HepG2 (cell line): ENCODE measurements around the gene SYDE2. TPM values are rescaled to one million over a fixed set of nuclear protein-coding genes. Genes with fewer than 3 reads are reported as not detected.
A peak's percentile ranks its signal among the peaks of the same experiment; 100 is the strongest.

ENCODE experiments used
- CSRNP2 ChIP-seq: sonication (generic); formaldehyde crosslinking; conservative IDR thresholded peaks from 2 replicates; pipeline ENCODE4 v1.8.0; 2022; ENCODE audit warnings: low read depth, missing genetic modification reagents
- HNRNPLL ChIP-seq: fragments of 200-400 bp; formaldehyde crosslinking; IDR thresholded peaks from 2 replicates; pipeline ENCODE4 v1.6.1; 2017; ENCODE audit warnings: mild to moderate bottlenecking, low read depth, low read length; ENCODE audit not compliant: poor library complexity, severe bottlenecking
- MEIS2 ChIP-seq: sonication (generic); formaldehyde crosslinking; IDR thresholded peaks from 2 replicates; pipeline ENCODE4 v1.9.0; 2021; ENCODE audit warnings: mild to moderate bottlenecking, missing genetic modification reagents
- MIXL1 ChIP-seq: IDR thresholded peaks from 2 replicates; pipeline ENCODE4 v1.6.1; 2016
- PATZ1 ChIP-seq: sonication (generic); formaldehyde crosslinking; IDR thresholded peaks from 2 replicates; pipeline ENCODE4 v1.4.0; 2020; ENCODE audit warnings: missing genetic modification reagents
- RFXANK ChIP-seq: IDR thresholded peaks from 2 replicates; pipeline ENCODE4 v1.6.1; 2016
- SIX1 ChIP-seq: sonication (generic); formaldehyde crosslinking; IDR thresholded peaks from 2 replicates; pipeline ENCODE4 v1.4.0; 2020; ENCODE audit warnings: missing genetic modification reagents, borderline replicate concordance
- ZBTB43 ChIP-seq: sonication (generic); formaldehyde crosslinking; conservative IDR thresholded peaks from 2 replicates; pipeline ENCODE4 v1.4.0; 2020; ENCODE audit warnings: missing genetic modification reagents
- ZFP91 ChIP-seq: sonication (generic); formaldehyde crosslinking; IDR thresholded peaks from 2 replicates; pipeline ENCODE4 v1.9.0; 2022; ENCODE audit warnings: missing genetic modification reagents, mild to moderate bottlenecking, borderline replicate concordance
- ZFX ChIP-seq: sonication (generic); formaldehyde crosslinking; IDR thresholded peaks from 2 replicates; pipeline ENCODE4 v1.4.0; 2020; ENCODE audit warnings: mild to moderate bottlenecking, low read depth, missing genetic modification reagents, moderate library complexity
- ZGPAT ChIP-seq: IDR thresholded peaks from 2 replicates; pipeline ENCODE4 v1.6.1; 2016; ENCODE audit warnings: mild to moderate bottlenecking
- ZNF263 ChIP-seq: sonication (generic); formaldehyde crosslinking; IDR thresholded peaks from 2 replicates; pipeline ENCODE4 v1.4.0; 2020; ENCODE audit warnings: missing genetic modification reagents
- ZNF574 ChIP-seq: sonication (generic); formaldehyde crosslinking; IDR thresholded peaks from 2 replicates; pipeline ENCODE4 v1.4.0; 2020; ENCODE audit warnings: missing genetic modification reagents
- ZNF772 ChIP-seq: sonication (generic); formaldehyde crosslinking; IDR thresholded peaks from 2 replicates; pipeline ENCODE4 v1.5.0; 2020; ENCODE audit warnings: mild to moderate bottlenecking, missing genetic modification reagents
- polyA plus RNA-seq, 8 experiments: library from polyadenylated mRNA; depleted of rRNA in 3 of 8; stranded (reverse) in 7 of 8; unstranded in 1 of 8; fragments of >200 nt; fragmentation: Illumina TruSeq in 4 of 8; extraction: Trizol in 4 of 8; gene quantifications; 2 replicates each; pipeline versions ENCODE4 v1.2.1 to v1.2.3, GENCODE V29; 2011 to 2016; ENCODE audit warnings: low read depth in 4 of 8, missing spikeins in 1 of 8, mixed read lengths in 1 of 8; ENCODE audit not compliant: insufficient read depth in 1 of 8
- total RNA-seq, 5 experiments: library from RNA; depleted of rRNA; stranded (reverse); fragments of >200 nt; fragmentation: Illumina TruSeq; extraction: Trizol; gene quantifications; 2 replicates each; pipeline ENCODE4 v1.2.3, GENCODE V29; 2016; ENCODE audit warnings: low read depth in 1 of 5

The SYDE2 gene
- total and polyA plus RNA-seq, 2 of the 13 experiments (the other 11 are each of a cell fraction or from before 2014, with no cell fraction given), result 1.8 to 5.3 TPM

GRCh38 chr1:85201340-85202091, 700 bp upstream of the SYDE2 start (continued):
- TF ChIP-seq PATZ1 (CRISPR knock-in tag) (peak; percentile 42; the same call in 1 of the 2 replicates), RFXANK (no peak), HNRNPLL (peak; percentile 52), MIXL1 (no peak), ZNF574 (peak; percentile 53), ZNF263 (CRISPR knock-in tag) (peak; percentile 3), ZFX (CRISPR knock-in tag) (0 out of 2 replicates have a peak, but pooled peaks have one; percentile 2), ZNF772 (peak; percentile 41; the same call in 1 of the 2 replicates), ZBTB43 (CRISPR knock-in tag) (no peak), ZFP91 (CRISPR knock-in tag) (0 out of 2 replicates have a peak, but pooled peaks have one; percentile 38), CSRNP2 (CRISPR knock-in tag) (no peak), SIX1 (CRISPR knock-in tag) (no peak), ZGPAT (CRISPR knock-in tag) (peak; percentile 27; the same call in 1 of the 2 replicates), MEIS2 (CRISPR knock-in tag) (peak; percentile 25; the same call in 1 of the 2 replicates)
